Liver (tissue), 9 donors: Measurements from ENCODE around the gene NAT10. TPM values are rescaled to one million over a fixed set of nuclear protein-coding genes. Genes with fewer than 3 reads are reported as not detected.

Source experiments
- DNase-seq: peaks from one replicate; pipeline ENCODE4 v3.0.0-alpha.2; 2017; ENCODE audit warnings: low spot score
- H3K27ac ChIP-seq, 2 donors: one replicate each; pipeline ENCODE4 v1.7.0; 2013; ENCODE audit warnings: inconsistent platforms in 2 of 2, low read length in 2 of 2, control low read depth in 1 of 2, low read depth in 1 of 2, mild to moderate bottlenecking in 1 of 2
- H3K27me3 ChIP-seq, 4 donors: one replicate each; pipeline versions ENCODE4 v1.6.1 to v1.7.0; 2013; ENCODE audit warnings: low read length in 3 of 4, inconsistent platforms in 1 of 4, mild to moderate bottlenecking in 1 of 4, moderate library complexity in 1 of 4; ENCODE audit not compliant: control insufficient read depth in 4 of 4, insufficient read depth in 4 of 4
- H3K36me3 ChIP-seq, 4 donors: one replicate each; pipeline versions ENCODE4 v1.6.1 to v1.7.0; 2013; ENCODE audit warnings: low read length in 3 of 4, mild to moderate bottlenecking in 3 of 4, low read depth in 1 of 4, moderate library complexity in 1 of 4; ENCODE audit not compliant: control insufficient read depth in 4 of 4, insufficient read depth in 3 of 4
- H3K4me1 ChIP-seq, 4 donors: one replicate each; pipeline versions ENCODE4 v1.6.1 to v1.7.0; 2013; ENCODE audit warnings: low read length in 3 of 4, mild to moderate bottlenecking in 3 of 4, moderate library complexity in 1 of 4; ENCODE audit not compliant: control insufficient read depth in 4 of 4, insufficient read depth in 4 of 4
- H3K4me3 ChIP-seq, 3 donors: one replicate each; pipeline versions ENCODE4 v1.6.1 to v1.7.0; 2013; ENCODE audit warnings: low read length in 3 of 3, control low read depth in 1 of 3, low read depth in 1 of 3, mild to moderate bottlenecking in 1 of 3
- H3K9ac ChIP-seq, 2 donors: one replicate each; pipeline ENCODE4 v1.7.0; 2013; ENCODE audit warnings: low read length in 2 of 2, mild to moderate bottlenecking in 2 of 2, moderate library complexity in 2 of 2, control low read depth in 1 of 2, low read depth in 1 of 2
- H3K9me3 ChIP-seq, 4 donors: one replicate each; pipeline versions ENCODE4 v1.6.1 to v1.7.0; 2013; ENCODE audit warnings: low read length in 3 of 4; ENCODE audit not compliant: control insufficient read depth in 4 of 4
- ATF3 ChIP-seq: IDR thresholded peaks from 2 replicates; pipeline ENCODE4 v1.6.1; 2016; ENCODE audit warnings: antibody characterized with exemption
- CTCF ChIP-seq: fragments of 150-350 bp; IDR thresholded peaks from 2 replicates; pipeline ENCODE4 v1.5.1; 2017; ENCODE audit warnings: improper control_type of control experiment, low read depth, low read length; ENCODE audit not compliant: missing input control
- EGR1 ChIP-seq, 2 donors: IDR thresholded peaks; 2 replicates each; pipeline ENCODE4 v1.6.1; 2016 to 2018; ENCODE audit warnings: antibody characterized with exemption in 2 of 2, low read depth in 2 of 2
- FOXA2 ChIP-seq: IDR thresholded peaks from 2 replicates; pipeline ENCODE4 v1.6.1; 2016; ENCODE audit warnings: antibody characterized with exemption
- HNF4A ChIP-seq, 2 donors: conservative IDR thresholded peaks; 2 replicates each; pipeline ENCODE4 v1.6.1; 2016; ENCODE audit warnings: antibody characterized with exemption in 2 of 2, mild to moderate bottlenecking in 2 of 2
- HNF4G ChIP-seq: IDR thresholded peaks from 2 replicates; pipeline ENCODE4 v1.6.1; 2016; ENCODE audit warnings: antibody characterized with exemption
- JUND ChIP-seq, 2 donors: IDR thresholded peaks; 2 replicates each; pipeline ENCODE4 v1.6.1; 2016; ENCODE audit warnings: antibody characterized with exemption in 2 of 2
- MAX ChIP-seq: IDR thresholded peaks from 2 replicates; pipeline ENCODE4 v1.6.1; 2016; ENCODE audit warnings: antibody characterized with exemption
- NR2F2 ChIP-seq: IDR thresholded peaks from 2 replicates; pipeline ENCODE4 v1.6.1; 2016; ENCODE audit warnings: antibody characterized with exemption
- RAD21 ChIP-seq, 2 donors: IDR thresholded peaks; 2 replicates each; pipeline ENCODE4 v1.6.1; 2016; ENCODE audit warnings: antibody characterized with exemption in 2 of 2, mild to moderate bottlenecking in 2 of 2
- REST ChIP-seq: IDR thresholded peaks from 2 replicates; pipeline ENCODE4 v1.6.1; 2016; ENCODE audit warnings: antibody characterized with exemption, mild to moderate bottlenecking
- RXRA ChIP-seq, 2 donors: IDR thresholded peaks; 2 replicates each; pipeline ENCODE4 v1.6.1; 2017 to 2018; ENCODE audit warnings: antibody characterized with exemption in 2 of 2, mild to moderate bottlenecking in 1 of 2
- SP1 ChIP-seq: IDR thresholded peaks from 2 replicates; pipeline ENCODE4 v1.6.1; 2018; ENCODE audit warnings: antibody characterized with exemption, mild to moderate bottlenecking
- TAF1 ChIP-seq: conservative IDR thresholded peaks from 2 replicates; pipeline ENCODE4 v1.6.1; 2016; ENCODE audit warnings: antibody characterized with exemption, mild to moderate bottlenecking
- YY1 ChIP-seq: IDR thresholded peaks from 2 replicates; pipeline ENCODE4 v1.6.1; 2016; ENCODE audit warnings: antibody characterized with exemption, mild to moderate bottlenecking
- ZBTB33 ChIP-seq: IDR thresholded peaks from 2 replicates; pipeline ENCODE4 v1.6.1; 2016; ENCODE audit warnings: antibody characterized with exemption
- WGBS: extraction: QIAGEN DNeasy Blood & Tissue Kit; methylation state at CpG from one replicate; pipeline ENCODE4 v1.1.7; 2013; 5-methylcytosine and 5-hydroxymethylcytosine counted together
- polyA plus RNA-seq, 2 donors: library from polyadenylated mRNA; stranded (reverse) in 1 of 2; unstranded in 1 of 2; fragments of 200-250 nt in 1 of 2; fragments of >200 nt in 1 of 2; fragmentation: Nextera tagmentation in 1 of 2; extraction: Ambion mirVana in 1 of 2; gene quantifications; one replicate each; pipeline versions ENCODE4 v1.2.1 to v1.2.3, GENCODE V29; 2013 to 2015
- total RNA-seq, 2 donors: library from RNA; depleted of rRNA; stranded (reverse); fragments of >200 nt; gene quantifications; one replicate each; pipeline ENCODE4 v1.2.3, GENCODE V29; 2014
- donor health status: healthy.
- donor health status: healthy.
- donor health status: healthy.
- donor health status: healthy.
- donor health status: healthy.

Gene NAT10
- total and polyA plus RNA-seq, 4 donors, result 9.1 to 14.0 (median 13.5) TPM

- Histone ChIP-seq H3K27ac (no peak overlapping the region), H3K4me1 (no peaks in the 10 kb centered on the region), H3K9ac (no peak overlapping the region), H3K4me3 (no peak overlapping the region), H3K9me3 (no peaks in the 10 kb centered on the region), H3K36me3 (peaks cover 10 to 68% (median 57%) of the 10 kb centered on the region in 4 donors), H3K27me3 (no peaks in the 10 kb centered on the region)
- WGBS, result 98% methylated on average over 3 of the region's 3 CpGs
- no peak for TF ChIP-seq TAF1
- no peak for DNase-seq
Measured at GRCh38 chr11:34128824-34129223, 23.4 kb downstream of the NAT10 start.

- Histone ChIP-seq H3K36me3 (peaks cover 6 to 78% (median 64%) of the 10 kb centered on the region in 4 donors), H3K27ac (no peak overlapping the region), H3K4me1 (no peaks in the 10 kb centered on the region), H3K9me3 (no peaks in the 10 kb centered on the region), H3K4me3 (no peak overlapping the region), H3K27me3 (no peaks in the 10 kb centered on the region), H3K9ac (no peak overlapping the region)
- 97% methylated on average over 4 of the region's 4 CpGs for WGBS
- DNase-seq, result no peak
- TF ChIP-seq HNF4A (conservative IDR thresholded peaks at IDR 0.05) (no peak), REST (no peak), EGR1 (IDR thresholded peaks at IDR 0.05; ENCODE audit: low read depth in 2 of 2) (no peak), RAD21 (IDR thresholded peaks at IDR 0.05) (no peak), HNF4G (no peak), RXRA (IDR thresholded peaks at IDR 0.05) (no peak), JUND (IDR thresholded peaks at IDR 0.05) (no peak), ZBTB33 (no peak), FOXA2 (no peak)
Measured at GRCh38 chr11:34132261-34132965, 27.0 kb downstream of the NAT10 start.

- H3K9me3 ChIP-seq, result no peaks in the 10 kb centered on the region
- 94% methylated on average over 5 of the region's 5 CpGs for WGBS
- no peak for TF ChIP-seq ATF3
- TF ChIP-seq JUND (IDR thresholded peaks at IDR 0.05), result no peak
- TF ChIP-seq YY1, result no peak
- no peak for TF ChIP-seq SP1
- no peak for TF ChIP-seq CTCF
- TF ChIP-seq RAD21 (IDR thresholded peaks at IDR 0.05), result no peak
- no peak for TF ChIP-seq NR2F2
- TF ChIP-seq RXRA (IDR thresholded peaks at IDR 0.05), result no peak
- TF ChIP-seq HNF4G, result no peak
- TF ChIP-seq EGR1 (IDR thresholded peaks at IDR 0.05; ENCODE audit: low read depth in 2 of 2), result no peak
- TF ChIP-seq REST, result no peak
- TF ChIP-seq MAX, result no peak
- TF ChIP-seq FOXA2, result no peak
Measured at GRCh38 chr11:34134765-34135164, 29.3 kb downstream of the NAT10 start.

More at GRCh38 chr11:34134765-34135164, 29.3 kb downstream of the NAT10 start:
- Histone ChIP-seq H3K4me3 (no peak overlapping the region), H3K36me3 (peaks cover 4 to 93% (median 65%) of the 10 kb centered on the region in 4 donors), H3K27ac (no peak overlapping the region), H3K27me3 (no peaks in the 10 kb centered on the region), H3K9ac (no peak overlapping the region), H3K4me1 (no peaks in the 10 kb centered on the region)
- no peak for DNase-seq
